ENCODE measurements around the gene RCBTB2.

- no peak for TF ChIP-seq ZNF449 (tag by site-specific recombination; IDR thresholded peaks at IDR 0.05)
- TF ChIP-seq BCL6B (tag by site-specific recombination; IDR thresholded peaks at IDR 0.05) = no peak
These were observed 46.5 kb downstream of the RCBTB2 start for GRCh38 chr13:48486362-48486761.
